ENCODE measurements around the gene ALG14.

ALG14 gene

DNA sequence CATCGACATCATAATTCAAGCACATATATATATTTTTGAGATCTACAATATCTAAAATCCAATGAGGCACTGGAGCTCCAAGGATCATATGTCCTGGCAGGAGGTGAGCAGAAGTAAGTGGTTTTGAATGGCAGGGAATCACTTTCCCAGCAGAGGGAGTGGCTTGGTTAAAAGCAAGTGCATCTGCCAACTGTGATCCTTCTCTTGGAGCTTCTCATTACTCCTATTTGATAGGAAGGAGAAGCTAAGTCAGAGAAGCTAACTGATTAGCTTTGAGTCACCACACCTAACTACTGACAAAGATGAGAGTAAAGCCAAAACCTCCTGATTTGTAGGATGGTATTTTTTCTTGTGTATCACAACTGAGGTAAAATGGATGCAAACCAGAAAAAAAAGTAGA, 55.0 kb downstream of the ALG14 start:
- Mint-ChIP-seq H3K27me3 (ENCODE audit: low read depth) (no peaks in the 10 kb centered on the region), H3K4me1 (peaks cover 73% of the 10 kb centered on the region), H3K36me3 (ENCODE audit: low read depth) (peaks cover 4% of the 10 kb centered on the region), H3K4me3 (no peak overlapping the region), H3K9me3 (no peaks in the 10 kb centered on the region), H3K27ac (peak overlapping the region; percentile 74 to 96 (median 83))
- TF ChIP-seq, protein P1, sequence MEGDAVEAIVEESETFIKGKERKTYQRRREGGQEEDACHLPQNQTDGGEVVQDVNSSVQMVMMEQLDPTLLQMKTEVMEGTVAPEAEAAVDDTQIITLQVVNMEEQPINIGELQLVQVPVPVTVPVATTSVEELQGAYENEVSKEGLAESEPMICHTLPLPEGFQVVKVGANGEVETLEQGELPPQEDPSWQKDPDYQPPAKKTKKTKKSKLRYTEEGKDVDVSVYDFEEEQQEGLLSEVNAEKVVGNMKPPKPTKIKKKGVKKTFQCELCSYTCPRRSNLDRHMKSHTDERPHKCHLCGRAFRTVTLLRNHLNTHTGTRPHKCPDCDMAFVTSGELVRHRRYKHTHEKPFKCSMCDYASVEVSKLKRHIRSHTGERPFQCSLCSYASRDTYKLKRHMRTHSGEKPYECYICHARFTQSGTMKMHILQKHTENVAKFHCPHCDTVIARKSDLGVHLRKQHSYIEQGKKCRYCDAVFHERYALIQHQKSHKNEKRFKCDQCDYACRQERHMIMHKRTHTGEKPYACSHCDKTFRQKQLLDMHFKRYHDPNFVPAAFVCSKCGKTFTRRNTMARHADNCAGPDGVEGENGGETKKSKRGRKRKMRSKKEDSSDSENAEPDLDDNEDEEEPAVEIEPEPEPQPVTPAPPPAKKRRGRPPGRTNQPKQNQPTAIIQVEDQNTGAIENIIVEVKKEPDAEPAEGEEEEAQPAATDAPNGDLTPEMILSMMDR (IDR thresholded peaks at IDR 0.05; ENCODE audit: unreplicated experiment in 3 of 3) = no peak

DNA sequence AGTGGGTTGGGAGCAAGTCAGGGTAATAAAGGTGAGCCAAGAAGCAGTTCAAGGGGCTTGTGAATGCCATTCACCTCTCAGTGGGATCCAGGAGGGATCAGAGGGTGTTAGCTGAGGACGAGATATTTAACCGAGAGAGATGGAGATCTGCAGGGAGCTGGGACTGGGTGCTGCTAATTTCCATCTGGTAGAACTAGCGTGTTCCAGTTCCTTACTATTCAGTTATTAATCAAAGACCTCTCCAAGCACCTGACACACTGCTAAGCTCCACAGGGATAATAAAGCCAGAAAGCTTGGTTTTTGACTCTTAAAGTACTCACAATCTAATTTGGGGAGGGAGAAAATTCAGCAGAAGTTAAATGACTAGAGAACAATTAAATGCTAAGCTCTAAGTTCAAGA, 57.7 kb downstream of the ALG14 start:
- no peak overlapping the region for H3K4me3 Mint-ChIP-seq
- peaks cover 54% of the 10 kb centered on the region for H3K4me1 Mint-ChIP-seq
- no peaks in the 10 kb centered on the region for H3K9me3 Mint-ChIP-seq
- peaks cover 6% of the 10 kb centered on the region for H3K36me3 Mint-ChIP-seq (ENCODE audit: low read depth)
- no peaks in the 10 kb centered on the region for H3K27me3 Mint-ChIP-seq (ENCODE audit: low read depth)
- TF ChIP-seq, protein P1 (IDR thresholded peaks at IDR 0.05; ENCODE audit: unreplicated experiment in 3 of 3) = no peak
- H3K27ac Mint-ChIP-seq = peak overlapping the region; percentile 23 to 56 (median 55)

DNA sequence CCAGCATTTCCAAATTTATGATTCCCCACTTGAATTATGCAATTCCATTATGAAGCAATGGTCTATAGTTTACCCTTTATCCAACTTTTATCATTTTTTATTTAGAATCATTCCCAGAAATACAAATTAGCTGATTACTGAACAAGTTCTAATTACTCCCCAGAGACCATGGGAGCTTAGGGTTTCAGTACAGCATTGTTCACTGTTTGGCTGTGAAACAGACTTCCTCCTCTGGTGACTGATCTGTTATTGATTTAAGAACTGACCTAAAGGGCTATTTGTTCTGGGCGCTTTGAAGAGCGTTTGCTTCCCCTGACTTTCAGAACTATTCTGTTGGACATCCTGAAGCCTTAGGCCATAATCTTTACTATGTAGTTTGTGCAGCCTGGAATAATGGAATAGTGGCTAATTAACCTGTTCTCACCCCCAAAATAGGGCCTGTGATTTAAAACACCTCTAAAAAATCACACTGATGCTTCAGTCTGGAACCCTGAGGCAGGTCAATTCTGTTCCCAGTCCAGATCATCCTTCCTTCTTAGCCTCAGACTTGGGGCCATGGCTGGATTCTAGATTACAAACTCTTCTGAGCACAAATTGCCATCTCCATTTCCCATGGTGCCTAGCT, 58.7 kb downstream of the ALG14 start:
- H3K36me3 Mint-ChIP-seq (ENCODE audit: low read depth) = peaks cover 6% of the 10 kb centered on the region
- H3K9me3 Mint-ChIP-seq = no peaks in the 10 kb centered on the region
- TF ChIP-seq, protein P1 (IDR thresholded peaks at IDR 0.05; ENCODE audit: unreplicated experiment in 3 of 3) = no peak
- no peak overlapping the region for H3K4me3 Mint-ChIP-seq
- peaks cover 49% of the 10 kb centered on the region for H3K4me1 Mint-ChIP-seq
- H3K27me3 Mint-ChIP-seq (ENCODE audit: low read depth) = no peaks in the 10 kb centered on the region
- H3K27ac Mint-ChIP-seq = peak overlapping the region; percentile 73 to 90 (median 79)

DNA sequence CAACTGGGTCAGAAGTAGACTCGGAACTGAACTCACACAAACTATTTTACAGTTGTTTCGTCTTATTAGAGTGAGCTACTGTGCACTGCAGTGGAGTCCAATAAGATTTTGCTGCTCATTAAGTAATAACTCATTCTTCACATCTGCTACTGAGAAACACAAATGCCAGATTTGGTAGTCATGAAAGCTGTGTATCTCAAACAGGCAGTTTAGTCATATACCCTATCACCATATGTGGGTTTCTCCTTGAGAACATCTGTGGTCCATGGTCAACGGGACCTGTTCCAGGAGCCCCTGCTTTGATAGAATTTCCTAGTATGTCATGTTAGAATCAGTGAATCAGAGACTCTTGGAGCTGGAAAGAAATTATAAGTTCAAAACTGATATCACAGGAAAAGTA, 60.4 kb downstream of the ALG14 start:
- H3K4me3 Mint-ChIP-seq = no peak overlapping the region
- TF ChIP-seq, protein P1 (IDR thresholded peaks at IDR 0.05; ENCODE audit: unreplicated experiment in 3 of 3) = no peak
- H3K9me3 Mint-ChIP-seq = no peaks in the 10 kb centered on the region
- H3K4me1 Mint-ChIP-seq = peaks cover 37% of the 10 kb centered on the region
- H3K36me3 Mint-ChIP-seq (ENCODE audit: low read depth) = peaks cover 6% of the 10 kb centered on the region
- H3K27ac Mint-ChIP-seq = peak overlapping the region; percentile 23 to 75 (median 39)
- H3K27me3 Mint-ChIP-seq (ENCODE audit: low read depth) = no peaks in the 10 kb centered on the region

GRCh38 chr1:95010158-95010557, 62.6 kb downstream of the ALG14 start:
- peaks cover 34% of the 10 kb centered on the region for H3K4me1 Mint-ChIP-seq
- no peaks in the 10 kb centered on the region for H3K27me3 Mint-ChIP-seq (ENCODE audit: low read depth)
- TF ChIP-seq, protein P1 (IDR thresholded peaks at IDR 0.05; ENCODE audit: unreplicated experiment in 3 of 3) = no peak
- no peak overlapping the region for H3K27ac Mint-ChIP-seq
- no peak overlapping the region for H3K4me3 Mint-ChIP-seq
- no peaks in the 10 kb centered on the region for H3K9me3 Mint-ChIP-seq
- peaks cover 6% of the 10 kb centered on the region for H3K36me3 Mint-ChIP-seq (ENCODE audit: low read depth)

DNA sequence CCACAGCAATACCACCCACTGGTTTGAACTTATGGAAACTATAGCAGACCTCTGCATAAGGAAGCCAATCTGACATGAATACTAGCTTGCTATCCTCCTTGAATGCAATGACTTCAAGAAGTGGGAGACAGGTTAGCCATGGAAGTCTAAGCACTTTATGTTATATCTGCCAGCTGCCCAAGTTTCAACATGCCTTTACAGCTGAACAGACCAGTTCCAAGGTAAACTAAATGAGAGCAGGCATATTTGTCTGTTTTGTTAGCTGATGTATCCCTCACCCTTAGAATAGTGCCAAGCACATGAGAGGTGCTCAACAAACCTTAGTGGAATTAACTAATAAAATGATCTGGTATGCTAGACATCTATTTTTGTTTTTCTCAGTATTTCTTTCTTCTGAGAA, 65.1 kb downstream of the ALG14 start:
- TF ChIP-seq, protein P1 (IDR thresholded peaks at IDR 0.05; ENCODE audit: unreplicated experiment in 3 of 3) = no peak
- H3K27ac Mint-ChIP-seq = peak overlapping the region in 1 of 3 experiments; percentile 75
- peaks cover 6% of the 10 kb centered on the region for H3K36me3 Mint-ChIP-seq (ENCODE audit: low read depth)
- H3K27me3 Mint-ChIP-seq (ENCODE audit: low read depth) = no peaks in the 10 kb centered on the region
- no peak overlapping the region for H3K4me3 Mint-ChIP-seq
- H3K4me1 Mint-ChIP-seq = peaks cover 28% of the 10 kb centered on the region
- H3K9me3 Mint-ChIP-seq = no peaks in the 10 kb centered on the region
